Retina (tissue), 1 donor: ENCODE results near the gene ITPR3.
A peak's percentile ranks its signal among the peaks of the same experiment; 100 is the strongest.

Experiments
- DNase-seq: peaks from one replicate; pipeline ENCODE4 v3.0.0-alpha.2; 2016

ITPR3 gene

GRCh38 chr6:33640361-33640760, 19.2 kb downstream of the ITPR3 start:
- DNase-seq = no peak

GRCh38 chr6:33641144-33641543, 20.0 kb downstream of the ITPR3 start:
- no peak for DNase-seq

GRCh38 chr6:33641602-33642001, 20.5 kb downstream of the ITPR3 start:
- DNase-seq = no peak

GRCh38 chr6:33642897-33643296, 21.8 kb downstream of the ITPR3 start:
- no peak for DNase-seq

GRCh38 chr6:33651403-33651802, 30.3 kb downstream of the ITPR3 start:
- DNase-seq = no peak

GRCh38 chr6:33652002-33652401, 30.9 kb downstream of the ITPR3 start:
- DNase-seq = no peak

- no peak for DNase-seq
Measured at GRCh38 chr6:33654831-33655554, 33.9 kb downstream of the ITPR3 start.

- DNase-seq = no peak
Measured at GRCh38 chr6:33656844-33657243, 35.7 kb downstream of the ITPR3 start.

- DNase-seq = no peak
Measured at GRCh38 chr6:33658982-33659689, 38.0 kb downstream of the ITPR3 start.

GRCh38 chr6:33659986-33660385, 38.9 kb downstream of the ITPR3 start:
- no peak for DNase-seq

GRCh38 chr6:33661106-33661838, 40.1 kb downstream of the ITPR3 start:
- DNase-seq = peak; percentile 38

GRCh38 chr6:33662318-33662717, 41.2 kb downstream of the ITPR3 start:
- DNase-seq = no peak

GRCh38 chr6:33663028-33663427, 41.9 kb downstream of the ITPR3 start:
- DNase-seq = no peak

GRCh38 chr6:33663727-33664449, 42.8 kb downstream of the ITPR3 start:
- DNase-seq = no peak

- DNase-seq = no peak
Measured at GRCh38 chr6:33664506-33665057, 43.5 kb downstream of the ITPR3 start.

- no peak for DNase-seq
Measured at GRCh38 chr6:33665957-33666356, 44.8 kb downstream of the ITPR3 start.

- DNase-seq = no peak
Measured at GRCh38 chr6:33667072-33667471, 46.0 kb downstream of the ITPR3 start.

GRCh38 chr6:33667776-33668175, 46.7 kb downstream of the ITPR3 start:
- no peak for DNase-seq

GRCh38 chr6:33668328-33668727, 47.2 kb downstream of the ITPR3 start:
- no peak for DNase-seq

GRCh38 chr6:33668914-33669313, 47.8 kb downstream of the ITPR3 start:
- DNase-seq = no peak

- no peak for DNase-seq
Measured at GRCh38 chr6:33670086-33670660, 49.1 kb downstream of the ITPR3 start.

GRCh38 chr6:33670971-33671743, 50.0 kb downstream of the ITPR3 start:
- DNase-seq = no peak
